Stomach (tissue), 9 donors: ENCODE measurements around the gene SLC7A9. TPM values are rescaled to one million over a fixed set of nuclear protein-coding genes. Genes with fewer than 3 reads are reported as not detected.

ENCODE experiments used
- DNase-seq, 2 donors: peaks; one replicate each; pipeline versions ENCODE4 v3.0.0 to v3.0.0-alpha.2; 2013 to 2019
- H3K27ac ChIP-seq, 5 donors: fragments of 200-600 bp in 4 of 5; sonication (generic) in 4 of 5; one replicate each; pipeline ENCODE4 v1.5.1; 2013 to 2019; ENCODE audit warnings: mild to moderate bottlenecking in 1 of 5, moderate library complexity in 1 of 5
- H3K27me3 ChIP-seq, 3 donors: fragments of 200-600 bp; sonication (generic); one replicate each; pipeline ENCODE4 v1.5.1; 2017 to 2019; ENCODE audit warnings: mixed run types in 1 of 3
- H3K36me3 ChIP-seq, 4 donors: fragments of 200-600 bp; sonication (generic); 1 replicate in 3 of 4; 2 replicates in 1 of 4; pipeline ENCODE4 v1.5.1; 2016 to 2019
- H3K4me1 ChIP-seq, 4 donors: fragments of 200-600 bp; sonication (generic); one replicate each; pipeline ENCODE4 v1.5.1; 2016 to 2019
- H3K4me3 ChIP-seq, 4 donors: fragments of 200-600 bp; sonication (generic) in 3 of 4; one replicate each; pipeline ENCODE4 v1.5.1; 2016 to 2019; ENCODE audit warnings: mild to moderate bottlenecking in 1 of 4
- H3K9me3 ChIP-seq, 4 donors: fragments of 200-600 bp; sonication (generic); one replicate each; pipeline ENCODE4 v1.5.1; 2016 to 2019
- CTCF ChIP-seq, 7 experiments: fragments of 450-650 bp in 4 of 7; fragments of 200-600 bp in 3 of 7; sonication (generic) in 3 of 7; IDR thresholded peaks; one replicate each; pipeline ENCODE4 v1.5.1; 2016 to 2019; ENCODE audit warnings: antibody characterized with exemption in 7 of 7, control low read depth in 2 of 7, mild to moderate bottlenecking in 1 of 7
- EP300 ChIP-seq: sonication (generic); formaldehyde crosslinking; IDR thresholded peaks from one replicate; pipeline ENCODE4 v1.6.1; 2017; ENCODE audit warnings: antibody characterized with exemption
- POLR2A ChIP-seq, 4 donors: fragments of 450-650 bp; IDR thresholded peaks; one replicate each; pipeline ENCODE4 v1.6.1; 2016; ENCODE audit warnings: antibody characterized with exemption in 4 of 4, control low read depth in 2 of 4, mild to moderate bottlenecking in 1 of 4, moderate library complexity in 1 of 4
- POLR2AphosphoS5 ChIP-seq, 3 donors: sonication (generic); formaldehyde crosslinking; IDR thresholded peaks; one replicate each; pipeline ENCODE4 v1.6.1; 2016; ENCODE audit warnings: antibody characterized with exemption in 3 of 3
- WGBS, 5 donors: extraction: QIAGEN DNeasy Blood & Tissue Kit in 3 of 5; methylation state at CpG; one replicate each; pipeline versions ENCODE4 v1.1.5 to v1.1.7; 2013 to 2018; 5-methylcytosine and 5-hydroxymethylcytosine counted together
- intact Hi-C: fragments of 100-400 bp; cut with DNase I; formaldehyde crosslinking; loops from one replicate; pipeline ENCODE4 v1.15.1; 2023; ENCODE audit warnings: low total_unique reads
- polyA plus RNA-seq, 3 donors: library from polyadenylated mRNA; stranded (reverse); fragments of 200-250 nt; gene quantifications; one replicate each; pipeline ENCODE4 v1.2.3, GENCODE V29; 2013
- total RNA-seq, 5 donors: library from RNA; depleted of rRNA; stranded (reverse); fragments of >200 nt; gene quantifications; one replicate each; pipeline versions ENCODE4 v1.1.0 to v1.2.3, GENCODE V29; 2014 to 2016
- donor health status: healthy with polysubstance abuse.
- donor health status: Bipolar disorder and iron deficiency.
- donor health status: healthy.

The SLC7A9 gene
- total and polyA plus RNA-seq, 8 donors: 0.58 to 2.4 TPM; not detected in 6

GRCh38 chr19:32866564-32867265 is 2.9 kb downstream of the SLC7A9 start:
- H3K27ac ChIP-seq: no peak overlapping the region
- 86 to 94% (median 88%) methylated on average over 7 to 12 of the region's 12 CpGs for WGBS, 5 donors
- intact Hi-C loops: no loop called here
- peaks cover 0 to 6% (median 0%) of the 10 kb centered on the region in 3 donors for H3K27me3 ChIP-seq
- no peaks in the 10 kb centered on the region for H3K4me1 ChIP-seq
- H3K4me3 ChIP-seq: no peak overlapping the region
- H3K9me3 ChIP-seq: no peaks in the 10 kb centered on the region
- TF ChIP-seq EP300 (no peak), CTCF (IDR thresholded peaks at IDR 0.05) (no peak), POLR2A (IDR thresholded peaks at IDR 0.05) (no peak), POLR2AphosphoS5 (IDR thresholded peaks at IDR 0.05) (no peak)
- H3K36me3 ChIP-seq: no peaks in the 10 kb centered on the region
- DNase-seq: no peak

DNA sequence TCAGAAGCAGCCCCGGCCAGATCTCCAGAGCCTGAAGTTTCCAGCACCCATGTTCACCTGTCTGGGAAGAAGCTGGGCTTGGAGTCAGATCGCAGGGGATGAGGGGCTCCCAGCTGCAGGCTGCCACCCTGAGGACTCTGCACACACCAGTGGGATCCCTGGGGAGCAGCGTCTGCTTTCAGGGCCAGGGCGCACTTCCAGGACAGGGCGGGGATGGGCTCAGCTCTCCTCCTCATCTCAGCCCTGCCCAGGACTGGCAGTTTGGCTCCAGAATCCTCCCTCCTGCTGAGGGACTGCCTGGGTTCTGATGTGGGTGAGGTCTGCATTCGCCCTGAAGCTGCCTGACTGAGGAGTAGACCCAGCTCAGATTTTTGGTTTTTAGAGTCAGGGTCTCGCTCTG is 3.5 kb downstream of the SLC7A9 start:
- DNase-seq: no peak
- H3K36me3 ChIP-seq: no peaks in the 10 kb centered on the region
- TF ChIP-seq CTCF (IDR thresholded peaks at IDR 0.05) (no peak), EP300 (no peak), POLR2AphosphoS5 (IDR thresholded peaks at IDR 0.05) (no peak), POLR2A (IDR thresholded peaks at IDR 0.05) (no peak)
- H3K27ac ChIP-seq: no peak overlapping the region
- H3K27me3 ChIP-seq: peaks cover 0 to 6% (median 0%) of the 10 kb centered on the region in 3 donors
- no peak overlapping the region for H3K4me3 ChIP-seq
- intact Hi-C loops: no loop called here
- WGBS, 5 donors: 72 to 83% (median 82%) methylated on average over 4 to 7 of the region's 7 CpGs
- no peaks in the 10 kb centered on the region for H3K4me1 ChIP-seq
- H3K9me3 ChIP-seq: no peaks in the 10 kb centered on the region

DNA sequence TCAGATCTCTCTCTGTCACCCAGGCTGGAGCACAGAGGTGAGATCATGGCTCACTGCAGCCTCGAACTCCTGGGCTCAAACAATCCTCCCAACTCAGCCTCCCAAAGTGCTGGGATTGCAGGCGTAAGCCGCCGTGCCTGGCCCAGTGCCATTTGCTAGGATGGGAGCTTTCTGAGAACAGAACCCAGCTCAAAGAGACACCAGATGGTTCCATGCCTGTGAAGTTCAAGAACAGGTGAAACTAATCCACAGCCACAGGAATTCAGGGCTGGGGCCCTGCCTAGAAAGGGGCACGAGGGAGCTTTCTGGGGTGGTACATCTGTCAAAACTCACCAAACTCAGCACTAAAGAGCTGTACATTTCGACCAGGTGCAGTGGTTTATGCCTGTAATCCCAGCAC is 4.2 kb downstream of the SLC7A9 start:
- no peak for DNase-seq
- 64 to 82% (median 77%) methylated on average over 6 of the region's 6 CpGs for WGBS, 5 donors
- no peak overlapping the region for H3K27ac ChIP-seq
- no peak for TF ChIP-seq EP300
- TF ChIP-seq CTCF (IDR thresholded peaks at IDR 0.05): no peak
- no peak for TF ChIP-seq POLR2A (IDR thresholded peaks at IDR 0.05)
- TF ChIP-seq POLR2AphosphoS5 (IDR thresholded peaks at IDR 0.05): no peak
- no peaks in the 10 kb centered on the region for H3K36me3 ChIP-seq
- intact Hi-C loops: no loop called here
- no peaks in the 10 kb centered on the region for H3K4me1 ChIP-seq
- H3K4me3 ChIP-seq: no peak overlapping the region
- peaks cover 0 to 6% (median 0%) of the 10 kb centered on the region in 3 donors for H3K27me3 ChIP-seq
- no peaks in the 10 kb centered on the region for H3K9me3 ChIP-seq

DNA sequence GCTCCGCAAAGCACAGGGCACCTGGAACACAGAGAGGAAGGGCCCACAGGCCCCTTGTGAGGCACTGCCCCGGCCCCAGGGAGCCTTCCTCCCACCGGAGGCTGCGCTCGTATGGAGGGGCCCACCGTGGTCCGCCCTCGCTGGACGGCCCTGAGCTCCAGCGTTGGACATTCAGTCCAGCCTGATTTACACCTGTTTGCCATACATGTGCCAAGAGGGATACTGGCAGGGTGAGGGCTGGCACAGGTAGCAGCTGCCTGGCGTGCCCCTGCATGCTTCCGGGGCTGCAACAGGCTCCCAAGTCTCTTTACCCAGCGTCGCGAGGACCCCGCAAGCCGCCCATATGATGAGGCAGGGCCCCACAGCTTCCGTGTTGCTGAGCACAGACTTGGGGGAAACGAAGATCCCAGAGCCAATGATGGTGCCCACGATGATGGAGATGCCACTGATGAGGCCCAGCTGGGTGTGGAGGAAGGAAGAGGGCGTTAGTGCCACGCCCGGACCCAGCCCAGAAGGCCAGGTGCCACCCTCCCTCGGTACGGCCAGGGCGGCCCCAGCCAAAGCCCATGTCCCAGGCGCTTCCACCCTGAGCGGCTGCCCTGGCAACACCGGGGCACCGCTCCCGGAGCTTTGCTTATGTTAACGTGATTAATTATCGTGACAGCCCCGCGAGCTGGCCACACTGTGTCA is 5.1 kb downstream of the SLC7A9 start:
- Histone ChIP-seq H3K36me3 (no peaks in the 10 kb centered on the region), H3K4me1 (no peaks in the 10 kb centered on the region), H3K27me3 (peaks cover 0 to 6% (median 0%) of the 10 kb centered on the region in 3 donors), H3K27ac (no peak overlapping the region), H3K9me3 (no peaks in the 10 kb centered on the region), H3K4me3 (no peak overlapping the region)
- TF ChIP-seq POLR2AphosphoS5 (IDR thresholded peaks at IDR 0.05) (no peak), EP300 (no peak), POLR2A (IDR thresholded peaks at IDR 0.05) (no peak), CTCF (IDR thresholded peaks at IDR 0.05) (no peak)
- DNase-seq: no peak
- intact Hi-C loops: no loop called here
- WGBS, 5 donors: 73 to 85% (median 84%) methylated on average over 18 to 35 of the region's 35 CpGs
